Effector memory CD4-positive, alpha-beta T cell (primary cell): ENCODE results near the gene IL10.
A peak's percentile ranks its signal among the peaks of the same experiment; 100 is the strongest.

Experiments used
- DNase-seq, 3 donors: peaks; one replicate each; pipeline ENCODE4 v3.0.0-alpha.2; 2020
- H3K27ac ChIP-seq: 2 replicates; pipeline ENCODE4 v1.7.0; 2013; ENCODE audit warnings: mild to moderate bottlenecking, low read length, moderate library complexity; ENCODE audit not compliant: insufficient read depth, poor library complexity, severe bottlenecking
- H3K27me3 ChIP-seq: replicated peaks from 2 replicates; pipeline ENCODE4 v1.7.0; 2013; ENCODE audit warnings: mild to moderate bottlenecking, low read length; ENCODE audit not compliant: insufficient read depth, control insufficient read depth, poor library complexity, severe bottlenecking
- H3K36me3 ChIP-seq: 2 replicates; pipeline ENCODE4 v1.7.0; 2013; ENCODE audit warnings: mild to moderate bottlenecking, low read length, moderate library complexity; ENCODE audit not compliant: control insufficient read depth, insufficient read depth
- H3K4me1 ChIP-seq: 2 replicates; pipeline ENCODE4 v1.7.0; 2013; ENCODE audit warnings: low read length, mild to moderate bottlenecking; ENCODE audit not compliant: control insufficient read depth, insufficient read depth, poor library complexity, severe bottlenecking
- H3K4me3 ChIP-seq: 2 replicates; pipeline ENCODE4 v1.7.0; 2013; ENCODE audit warnings: low read length, low read depth, mild to moderate bottlenecking; ENCODE audit not compliant: insufficient read depth, poor library complexity, severe bottlenecking
- H3K9me3 ChIP-seq: 2 replicates; pipeline ENCODE4 v1.7.0; 2013; ENCODE audit warnings: mild to moderate bottlenecking, low read length, moderate library complexity; ENCODE audit not compliant: control insufficient read depth

The IL10 gene

DNA sequence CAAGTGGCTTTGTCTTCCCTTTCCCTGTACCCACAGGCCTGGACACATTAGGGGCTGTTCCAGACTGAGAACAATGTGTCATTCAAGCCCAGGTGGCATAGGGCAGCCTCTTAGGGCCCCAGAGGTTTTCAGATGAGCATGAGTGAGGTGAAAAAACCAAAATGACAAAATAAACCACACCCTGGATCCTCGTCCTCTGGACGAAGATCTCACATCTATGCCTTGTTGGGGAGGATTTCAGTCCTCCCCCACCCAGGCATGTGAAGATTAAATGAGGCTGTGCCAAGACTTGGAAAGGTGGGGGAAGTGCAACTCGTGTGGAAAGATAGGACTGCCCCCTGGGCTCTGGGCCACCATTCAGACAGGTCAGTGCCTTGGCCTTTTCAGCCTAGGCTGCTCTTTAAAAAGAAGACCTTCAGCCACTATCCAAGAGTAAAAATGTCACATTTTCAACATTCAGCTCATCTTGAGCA lies 34.5 kb downstream of the IL10 start:
- Histone ChIP-seq H3K36me3 (peaks cover 5% of the 10 kb centered on the region), H3K4me1 (peaks cover 44% of the 10 kb centered on the region), H3K4me3 (no peak overlapping the region), H3K27me3 (no peaks in the 10 kb centered on the region), H3K9me3 (no peaks in the 10 kb centered on the region), H3K27ac (peak overlapping the region; percentile 74)
- peak in 1 of 3 donors; percentile 26 for DNase-seq

DNA sequence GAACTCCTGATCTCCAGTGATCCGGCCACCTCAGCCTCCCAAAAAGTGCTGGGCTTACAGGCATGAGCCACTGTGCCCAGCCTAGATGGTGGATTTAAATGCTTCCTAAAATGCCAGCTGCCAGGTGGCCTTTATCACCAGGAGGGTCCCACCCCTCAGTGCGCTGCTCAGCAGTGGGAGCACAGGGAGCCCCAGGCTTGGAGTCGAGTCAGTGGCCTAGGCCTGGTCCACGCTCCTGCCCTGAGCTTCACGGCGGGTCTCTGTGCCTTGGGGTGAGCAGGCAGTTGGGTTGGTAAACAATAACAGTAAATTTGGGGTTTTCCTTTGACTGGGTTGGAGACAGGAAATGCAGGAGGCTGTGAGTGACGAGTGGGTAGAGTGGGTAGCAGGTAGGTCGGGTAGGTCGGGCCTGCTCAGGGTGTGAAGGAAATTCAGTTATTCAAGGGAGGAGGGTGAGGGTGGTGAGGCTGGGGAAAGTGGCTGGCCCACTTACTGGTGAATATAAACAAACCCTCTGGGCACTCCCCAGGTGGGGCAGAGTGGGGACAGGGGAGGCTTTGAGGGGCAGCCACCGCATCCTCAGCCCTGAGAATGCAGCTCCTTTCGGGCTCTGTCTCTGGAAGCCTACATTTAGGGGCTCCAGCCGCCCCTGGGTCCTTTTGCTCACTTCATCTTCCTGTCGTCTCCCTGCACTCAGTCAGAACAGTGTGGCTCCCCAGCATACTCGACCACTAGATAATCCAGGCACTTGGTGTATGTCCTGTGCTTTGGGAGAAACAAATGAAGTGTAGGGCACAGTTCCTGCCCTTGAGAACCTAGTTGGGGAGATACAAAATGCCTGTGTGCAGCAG lies 35.2 kb downstream of the IL10 start:
- Histone ChIP-seq H3K4me3 (no peak overlapping the region), H3K36me3 (peaks cover 12% of the 10 kb centered on the region), H3K4me1 (peaks cover 44% of the 10 kb centered on the region), H3K27me3 (no peaks in the 10 kb centered on the region), H3K27ac (peak overlapping the region; percentile 74), H3K9me3 (no peaks in the 10 kb centered on the region)
- DNase-seq, result peak; percentile 53 to 71 (median 67)

DNA sequence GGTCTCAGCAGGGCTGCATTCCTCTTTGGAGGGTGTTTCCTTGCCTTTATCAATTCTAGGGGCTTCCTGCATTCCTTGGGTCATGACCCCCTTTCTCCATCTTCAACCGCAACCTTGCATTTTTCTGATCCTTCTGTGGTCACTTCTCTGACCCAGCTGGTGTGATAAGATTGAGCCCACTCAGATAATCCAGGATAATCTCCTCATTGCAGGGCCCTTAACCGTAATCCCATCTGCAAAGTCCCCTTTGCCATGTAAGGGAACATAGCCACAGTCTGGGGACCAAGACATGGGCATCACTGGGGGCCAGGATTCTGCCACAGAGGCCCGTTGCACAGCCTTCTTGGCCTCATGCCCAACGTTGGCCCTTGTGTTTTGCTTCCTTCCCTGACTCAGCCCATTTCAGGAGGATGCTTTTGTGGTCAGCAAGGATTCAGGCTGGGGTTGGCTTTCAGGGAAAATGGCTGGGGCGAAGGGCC lies 36.7 kb downstream of the IL10 start:
- no peaks in the 10 kb centered on the region for H3K27me3 ChIP-seq
- H3K9me3 ChIP-seq, result no peaks in the 10 kb centered on the region
- DNase-seq, result no peak
- H3K36me3 ChIP-seq, result peaks cover 27% of the 10 kb centered on the region
- peak overlapping the region; percentile 74 for H3K27ac ChIP-seq
- no peak overlapping the region for H3K4me3 ChIP-seq
- H3K4me1 ChIP-seq, result peaks cover 44% of the 10 kb centered on the region

DNA sequence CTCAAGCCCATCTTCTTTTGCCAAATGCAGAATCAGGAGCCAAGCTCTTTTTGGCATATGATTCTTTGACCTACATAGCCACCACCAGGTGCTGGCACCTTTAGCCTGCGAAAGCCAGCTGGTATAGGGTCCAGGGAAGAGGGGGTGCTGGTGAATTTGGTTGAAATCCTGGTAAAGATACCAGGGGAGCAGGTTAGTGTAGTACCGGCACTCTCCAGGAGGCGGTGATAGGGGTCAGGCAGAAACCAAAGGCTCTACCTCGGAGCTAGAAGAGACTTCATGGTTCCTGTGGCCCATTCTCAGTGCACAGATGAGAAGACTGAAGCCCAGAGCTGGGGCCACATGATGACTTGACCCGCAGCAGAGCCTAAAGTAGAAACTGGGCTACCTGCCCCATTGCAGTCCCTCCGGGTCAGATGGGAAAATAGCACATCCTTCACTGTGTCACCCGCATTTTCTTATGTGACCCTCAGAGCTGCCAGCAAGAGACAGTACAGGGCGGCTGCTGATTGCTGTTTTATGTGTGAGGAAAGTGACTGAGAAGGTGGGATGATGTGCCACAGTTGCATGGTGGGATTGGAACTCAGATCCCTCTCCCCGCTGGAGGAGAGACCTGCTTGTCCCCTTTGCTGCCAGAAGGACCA lies 37.7 kb downstream of the IL10 start:
- H3K4me3 ChIP-seq, result no peak overlapping the region
- peaks cover 39% of the 10 kb centered on the region for H3K4me1 ChIP-seq
- peak overlapping the region; percentile 14 for H3K27ac ChIP-seq
- peak; percentile 46 to 60 (median 57) for DNase-seq
- no peaks in the 10 kb centered on the region for H3K9me3 ChIP-seq
- peaks cover 37% of the 10 kb centered on the region for H3K36me3 ChIP-seq
- no peaks in the 10 kb centered on the region for H3K27me3 ChIP-seq

DNA sequence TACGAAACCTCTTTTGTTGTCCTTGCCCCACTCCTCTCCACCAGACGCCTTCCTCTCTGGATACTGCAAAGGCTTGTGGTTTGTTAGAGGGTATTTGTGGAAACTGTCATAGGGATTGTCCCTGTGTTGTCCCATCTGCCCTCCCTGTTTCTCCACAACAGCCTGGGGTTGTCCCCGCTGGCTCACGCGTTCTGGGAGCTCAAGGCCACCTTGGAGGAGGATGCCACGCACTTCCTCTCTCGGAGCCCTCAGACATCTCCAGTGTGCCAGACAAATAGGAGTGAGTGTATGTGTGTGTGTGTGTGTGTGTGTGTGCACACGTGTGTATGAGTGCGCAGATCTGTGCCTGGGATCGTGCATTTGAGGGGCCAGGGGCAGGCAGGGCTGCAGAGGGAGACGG lies 39.3 kb downstream of the IL10 start:
- H3K4me1 ChIP-seq, result peaks cover 23% of the 10 kb centered on the region

DNA sequence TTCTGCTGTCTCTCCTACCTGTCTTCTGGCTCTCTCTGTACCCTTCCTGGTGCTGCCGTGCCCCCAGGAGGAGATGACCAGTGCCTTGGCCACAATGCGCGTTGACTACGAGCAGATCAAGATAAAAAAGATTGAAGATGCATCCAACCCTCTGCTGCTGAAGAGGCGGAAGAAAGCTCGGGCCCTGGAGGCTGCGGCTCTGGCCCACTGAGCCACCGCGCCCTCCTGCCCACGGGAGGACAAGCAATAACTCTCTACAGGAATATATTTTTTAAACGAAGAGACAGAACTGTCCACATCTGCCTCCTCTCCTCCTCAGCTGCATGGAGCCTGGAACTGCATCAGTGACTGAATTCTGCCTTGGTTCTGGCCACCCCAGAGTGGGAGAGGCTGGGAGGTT lies 39.8 kb downstream of the IL10 start:
- Histone ChIP-seq H3K4me1 (peaks cover 18% of the 10 kb centered on the region), H3K27me3 (no peaks in the 10 kb centered on the region), H3K36me3 (peaks cover 46% of the 10 kb centered on the region), H3K27ac (no peak overlapping the region), H3K9me3 (no peaks in the 10 kb centered on the region), H3K4me3 (no peak overlapping the region)
- no peak for DNase-seq

More for the DNA sequence above, 39.3 kb downstream of the IL10 start:
- DNase-seq, result no peak
- H3K9me3 ChIP-seq, result no peaks in the 10 kb centered on the region
- no peak overlapping the region for H3K27ac ChIP-seq
- H3K4me3 ChIP-seq, result no peak overlapping the region
- H3K27me3 ChIP-seq, result no peaks in the 10 kb centered on the region
- H3K36me3 ChIP-seq, result peaks cover 46% of the 10 kb centered on the region

DNA sequence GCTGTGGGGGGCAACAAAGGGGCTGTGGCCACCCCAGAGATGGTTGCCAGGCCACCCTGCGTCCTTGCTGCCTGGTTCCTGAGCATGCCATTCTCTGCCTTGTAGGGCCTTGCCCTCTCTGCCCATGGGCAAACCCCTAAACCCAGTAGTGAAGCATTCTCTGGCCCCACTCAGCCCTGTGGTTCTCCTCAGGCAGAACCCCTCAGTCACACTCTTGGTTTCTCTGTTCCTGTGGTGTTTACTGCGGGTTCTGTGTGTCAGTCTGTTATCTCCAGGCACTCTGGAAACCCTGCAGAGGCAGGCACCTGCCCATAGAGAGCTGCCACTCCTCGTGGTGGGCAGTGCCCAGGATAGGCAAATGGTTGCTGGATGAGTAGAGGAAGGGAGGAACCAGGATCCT lies 42.8 kb downstream of the IL10 start:
- Histone ChIP-seq H3K9me3 (no peaks in the 10 kb centered on the region), H3K36me3 (peaks cover 46% of the 10 kb centered on the region), H3K27ac (no peak overlapping the region), H3K4me1 (peaks cover 11% of the 10 kb centered on the region), H3K27me3 (no peaks in the 10 kb centered on the region), H3K4me3 (no peak overlapping the region)
- DNase-seq, result no peak

DNA sequence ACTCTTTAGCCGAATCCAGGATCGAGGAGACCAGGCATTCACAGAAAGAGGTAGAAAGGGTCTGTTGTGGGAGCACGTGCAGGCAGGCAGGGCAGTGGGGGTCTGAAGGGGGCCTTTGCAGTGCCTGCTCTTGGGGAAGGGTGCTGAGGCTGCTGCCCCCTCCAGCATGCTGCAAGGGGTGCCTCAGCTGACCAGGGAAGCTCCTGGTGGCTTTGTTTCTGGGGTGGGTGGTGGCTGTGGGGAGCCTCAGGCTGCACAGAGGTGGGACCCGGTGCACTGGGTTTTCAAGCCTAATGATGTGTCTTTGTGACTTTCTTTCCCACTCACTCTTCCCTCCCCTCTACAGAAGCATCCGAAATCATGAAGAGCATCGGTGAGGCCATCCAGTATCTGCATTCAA lies 43.2 kb downstream of the IL10 start:
- Histone ChIP-seq H3K9me3 (no peaks in the 10 kb centered on the region), H3K4me1 (peaks cover 11% of the 10 kb centered on the region), H3K27ac (no peak overlapping the region), H3K36me3 (peaks cover 46% of the 10 kb centered on the region), H3K27me3 (no peaks in the 10 kb centered on the region), H3K4me3 (no peak overlapping the region)
- DNase-seq, result no peak

DNA sequence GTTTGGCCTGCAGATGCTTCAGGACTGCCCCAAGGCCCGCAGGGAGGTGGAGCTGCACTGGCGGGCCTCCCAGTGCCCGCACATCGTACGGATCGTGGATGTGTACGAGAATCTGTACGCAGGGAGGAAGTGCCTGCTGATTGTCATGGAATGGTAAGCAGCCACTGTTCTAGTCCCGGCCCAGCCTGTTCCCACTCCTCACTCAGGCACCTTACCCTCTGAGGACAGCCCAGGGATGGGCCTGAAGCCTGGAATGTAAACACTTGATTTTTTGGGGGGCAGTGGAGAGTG lies 43.7 kb downstream of the IL10 start:
- Histone ChIP-seq H3K4me1 (peaks cover 11% of the 10 kb centered on the region), H3K36me3 (peaks cover 46% of the 10 kb centered on the region), H3K27me3 (no peaks in the 10 kb centered on the region), H3K9me3 (no peaks in the 10 kb centered on the region), H3K4me3 (no peak overlapping the region), H3K27ac (no peak overlapping the region)
- DNase-seq, result no peak
